Mesendoderm (in vitro differentiated cells): ENCODE results near the gene G2E3.
"Not testable (repeated sequence)": the region's sequence is repeated elsewhere in the genome, so short reads cannot be mapped to it uniquely, and the experiment has no call there.

Experiments used
- DNase-seq: peaks from one replicate; pipeline ENCODE4 v3.0.0; 2013
- H2AK5ac ChIP-seq: 2 replicates; pipeline ENCODE4 v1.6.1; 2013; ENCODE audit warnings: low read length, inconsistent platforms
- H2BK120ac ChIP-seq: 2 replicates; pipeline ENCODE4 v1.6.1; 2013; ENCODE audit warnings: low read depth, mild to moderate bottlenecking, low read length, moderate library complexity, mixed read lengths
- H2BK15ac ChIP-seq: replicated peaks from 2 replicates; pipeline ENCODE4 v1.6.1; 2013; ENCODE audit warnings: low read depth, mild to moderate bottlenecking, moderate library complexity
- H2BK5ac ChIP-seq: 2 replicates; pipeline ENCODE4 v1.6.1; 2013; ENCODE audit warnings: low read length, inconsistent platforms
- H3K18ac ChIP-seq: 2 replicates; pipeline ENCODE4 v1.6.1; 2013; ENCODE audit warnings: mild to moderate bottlenecking, low read length, mixed read lengths
- H3K23ac ChIP-seq: one replicate; pipeline ENCODE4 v1.6.1; 2013; ENCODE audit warnings: low read length
- H3K27ac ChIP-seq: 2 replicates; pipeline ENCODE4 v1.5.1; 2013; ENCODE audit warnings: low read depth, mild to moderate bottlenecking, inconsistent platforms, low read length, moderate library complexity
- H3K27me3 ChIP-seq: 2 replicates; pipeline ENCODE4 v1.6.1; 2013; ENCODE audit warnings: low read length, control low read depth, mild to moderate bottlenecking, inconsistent platforms; ENCODE audit not compliant: insufficient read depth, poor library complexity
- H3K36me3 ChIP-seq: 2 replicates; pipeline ENCODE4 v1.6.1; 2013; ENCODE audit warnings: low read length, inconsistent platforms; ENCODE audit not compliant: control insufficient read depth, insufficient read depth
- H3K4ac ChIP-seq: one replicate; pipeline ENCODE4 v1.6.1; 2013; ENCODE audit warnings: low read depth, mild to moderate bottlenecking, low read length, moderate library complexity
- H3K4me1 ChIP-seq: 2 replicates; pipeline ENCODE4 v1.6.1; 2013; ENCODE audit warnings: low read depth, low read length, inconsistent platforms; ENCODE audit not compliant: control insufficient read depth
- H3K4me2 ChIP-seq: 2 replicates; pipeline ENCODE4 v1.6.1; 2013; ENCODE audit warnings: low read length
- H3K4me3 ChIP-seq: 2 replicates; pipeline ENCODE4 v1.5.1; 2013; ENCODE audit warnings: mild to moderate bottlenecking, low read length
- H3K56ac ChIP-seq: one replicate; pipeline ENCODE4 v1.6.1; 2013; ENCODE audit warnings: low read length
- H3K79me1 ChIP-seq: 2 replicates; pipeline ENCODE4 v1.6.1; 2013; ENCODE audit warnings: low read length, inconsistent platforms
- H3K79me2 ChIP-seq: 2 replicates; pipeline ENCODE4 v1.6.1; 2013; ENCODE audit warnings: mild to moderate bottlenecking, low read length; ENCODE audit not compliant: control insufficient read depth, insufficient read depth
- H3K9ac ChIP-seq: 2 replicates; pipeline ENCODE4 v1.6.1; 2013; ENCODE audit warnings: low read length, inconsistent platforms
- H4K5ac ChIP-seq: one replicate; pipeline ENCODE4 v1.6.1; 2013; ENCODE audit warnings: low read length
- H4K8ac ChIP-seq: one replicate; pipeline ENCODE4 v1.6.1; 2013; ENCODE audit warnings: low read depth, mild to moderate bottlenecking, control low read depth, low read length, moderate library complexity
- WGBS: extraction: QIAGEN DNeasy Blood & Tissue Kit; methylation state at CpG from one replicate; pipeline ENCODE4 v1.1.7; 2013; ENCODE audit warnings: low lambda C conversion rate, missing lambda C conversion rate; ENCODE audit not compliant: insufficient coverage; ENCODE audit errors: extremely low coverage; 5-methylcytosine and 5-hydroxymethylcytosine counted together

The G2E3 gene

GRCh38 chr14:30573226-30573814, 14.4 kb downstream of the G2E3 start:
- Histone ChIP-seq H2BK120ac (no peak overlapping the region), H3K4ac (no peak overlapping the region), H3K4me2 (no peak overlapping the region), H3K79me2 (peaks cover 82% of the 10 kb centered on the region), H3K9ac (no peak overlapping the region), H2BK15ac (no peak overlapping the region), H3K4me3 (no peak overlapping the region), H3K4me1 (peaks cover 18% of the 10 kb centered on the region), H3K27me3 (no peaks in the 10 kb centered on the region), H3K27ac (no peak overlapping the region), H3K18ac (no peak overlapping the region), H4K8ac (no peak overlapping the region), H2AK5ac (no peak overlapping the region), H3K36me3 (no peaks in the 10 kb centered on the region), H3K56ac (no peak overlapping the region), H3K23ac (no peak overlapping the region), H2BK5ac (no peak overlapping the region), H4K5ac (no peak overlapping the region), H3K79me1 (peaks cover 4% of the 10 kb centered on the region)
- no peak for DNase-seq
- WGBS = 100% methylated on average over 1 of the region's 5 CpGs

GRCh38 chr14:30573966-30574365, 15.0 kb downstream of the G2E3 start:
- H3K4me2 ChIP-seq = no peak overlapping the region
- no peaks in the 10 kb centered on the region for H3K36me3 ChIP-seq
- H3K79me1 ChIP-seq = peaks cover 4% of the 10 kb centered on the region
- no peak for DNase-seq
- no peak overlapping the region for H4K5ac ChIP-seq
- H3K18ac ChIP-seq = no peak overlapping the region
- H3K4ac ChIP-seq = no peak overlapping the region
- H3K4me3 ChIP-seq = no peak overlapping the region
- no peak overlapping the region for H3K27ac ChIP-seq
- WGBS = no CpG with 5 or more reads among the region's 2 CpGs
- H3K56ac ChIP-seq = no peak overlapping the region
- H2AK5ac ChIP-seq = no peak overlapping the region
- no peak overlapping the region for H3K23ac ChIP-seq
- H4K8ac ChIP-seq = no peak overlapping the region
- H3K9ac ChIP-seq = no peak overlapping the region
- peaks cover 82% of the 10 kb centered on the region for H3K79me2 ChIP-seq
- peaks cover 18% of the 10 kb centered on the region for H3K4me1 ChIP-seq
- no peak overlapping the region for H2BK15ac ChIP-seq
- H3K27me3 ChIP-seq = no peaks in the 10 kb centered on the region
- H2BK120ac ChIP-seq = no peak overlapping the region
- no peak overlapping the region for H2BK5ac ChIP-seq

- Histone ChIP-seq H3K4me1 (peaks cover 13% of the 10 kb centered on the region), H3K79me2 (peaks cover 76% of the 10 kb centered on the region)
- H3K4me3 ChIP-seq, H2AK5ac ChIP-seq, H4K5ac ChIP-seq, H3K79me1 ChIP-seq, H3K4me2 ChIP-seq, H2BK5ac ChIP-seq, H3K27ac ChIP-seq, H3K9ac ChIP-seq, H3K23ac ChIP-seq, H2BK15ac ChIP-seq, H3K36me3 ChIP-seq, H3K56ac ChIP-seq, H3K18ac ChIP-seq, H4K8ac ChIP-seq, DNase-seq, H3K27me3 ChIP-seq, H3K4ac ChIP-seq, H2BK120ac ChIP-seq: not testable (repeated sequence)
- WGBS = no CpG with 5 or more reads among the region's 3 CpGs
These were observed 15.8 kb downstream of the G2E3 start for GRCh38 chr14:30574777-30575176.

- not testable (repeated sequence) for H3K9ac ChIP-seq, H3K18ac ChIP-seq, H2BK120ac ChIP-seq, H3K79me1 ChIP-seq, H3K27me3 ChIP-seq, H4K8ac ChIP-seq, H3K4me3 ChIP-seq, H3K23ac ChIP-seq, H2BK5ac ChIP-seq, H3K4me2 ChIP-seq, H3K36me3 ChIP-seq, H2AK5ac ChIP-seq, H3K4ac ChIP-seq, H4K5ac ChIP-seq, H3K27ac ChIP-seq, H2BK15ac ChIP-seq, DNase-seq, H3K56ac ChIP-seq
- H3K79me2 ChIP-seq = peaks cover 72% of the 10 kb centered on the region
- H3K4me1 ChIP-seq = peaks cover 10% of the 10 kb centered on the region
- WGBS = no CpG with 5 or more reads among the region's 1 CpG
These were observed 17.4 kb downstream of the G2E3 start for GRCh38 chr14:30576333-30576732.

- H3K36me3 ChIP-seq = no peaks in the 10 kb centered on the region
- peaks cover 4% of the 10 kb centered on the region for H3K79me1 ChIP-seq
- DNase-seq = no peak
- H4K8ac ChIP-seq = no peak overlapping the region
- peaks cover 3% of the 10 kb centered on the region for H3K4me1 ChIP-seq
- H2BK120ac ChIP-seq = no peak overlapping the region
- H3K4ac ChIP-seq = no peak overlapping the region
- H3K56ac ChIP-seq = no peak overlapping the region
- no peak overlapping the region for H3K4me2 ChIP-seq
- H3K4me3 ChIP-seq = no peak overlapping the region
- H2BK5ac ChIP-seq = no peak overlapping the region
- H2BK15ac ChIP-seq = no peak overlapping the region
- no peak overlapping the region for H3K18ac ChIP-seq
- H2AK5ac ChIP-seq = no peak overlapping the region
- WGBS = no CpG with 5 or more reads among the region's 2 CpGs
- H4K5ac ChIP-seq = no peak overlapping the region
- H3K23ac ChIP-seq = no peak overlapping the region
- H3K79me2 ChIP-seq = peaks cover 55% of the 10 kb centered on the region
- H3K27ac ChIP-seq = no peak overlapping the region
- H3K27me3 ChIP-seq = no peaks in the 10 kb centered on the region
- no peak overlapping the region for H3K9ac ChIP-seq
These were observed 21.8 kb downstream of the G2E3 start for GRCh38 chr14:30580616-30581282.

- no peak for DNase-seq
- Histone ChIP-seq H3K27me3 (no peaks in the 10 kb centered on the region), H2AK5ac (no peak overlapping the region), H3K56ac (no peak overlapping the region), H3K18ac (no peak overlapping the region), H3K36me3 (no peaks in the 10 kb centered on the region), H3K23ac (no peak overlapping the region), H3K79me2 (peaks cover 54% of the 10 kb centered on the region), H3K4me3 (no peak overlapping the region), H2BK120ac (no peak overlapping the region), H3K79me1 (peaks cover 5% of the 10 kb centered on the region), H3K4ac (no peak overlapping the region), H4K5ac (no peak overlapping the region), H3K4me2 (no peak overlapping the region), H3K4me1 (peaks cover 3% of the 10 kb centered on the region), H3K27ac (no peak overlapping the region), H2BK5ac (no peak overlapping the region), H3K9ac (no peak overlapping the region), H2BK15ac (no peak overlapping the region), H4K8ac (no peak overlapping the region)
- no CpG with 5 or more reads among the region's 7 CpGs for WGBS
These were observed 22.3 kb downstream of the G2E3 start for GRCh38 chr14:30581283-30581625.
